HG03354 (cell line): ENCODE data around the gene DENND2D.

Experiments
- ATAC-seq: cut with Tn5 transposase; IDR thresholded peaks from one replicate; pipeline ENCODE4 v1.9.1; 2021; ENCODE audit warnings: mild to moderate bottlenecking; ENCODE audit not compliant: unreplicated experiment, poor library complexity, severe bottlenecking

DENND2D gene

DNA sequence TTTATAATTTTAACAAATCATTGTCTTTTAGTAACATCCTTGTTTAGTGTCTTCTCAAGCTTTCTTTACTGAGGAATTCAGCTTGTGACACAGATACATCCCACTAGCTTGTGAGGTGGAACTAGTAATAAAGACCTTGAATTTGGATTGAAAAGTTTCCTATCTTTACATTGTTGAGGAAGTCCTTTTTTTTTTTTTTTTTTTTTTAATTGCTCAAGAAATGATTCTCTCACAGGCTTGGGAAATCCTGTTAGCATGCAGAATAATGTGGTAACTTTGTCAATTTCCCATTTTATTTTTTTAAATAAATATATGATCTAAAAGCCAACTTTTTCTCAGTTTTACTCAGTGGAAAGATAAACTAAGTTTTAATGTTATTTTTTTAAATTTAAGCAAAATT lies 15.8 kb downstream of the DENND2D start:
- no peak for ATAC-seq

DNA sequence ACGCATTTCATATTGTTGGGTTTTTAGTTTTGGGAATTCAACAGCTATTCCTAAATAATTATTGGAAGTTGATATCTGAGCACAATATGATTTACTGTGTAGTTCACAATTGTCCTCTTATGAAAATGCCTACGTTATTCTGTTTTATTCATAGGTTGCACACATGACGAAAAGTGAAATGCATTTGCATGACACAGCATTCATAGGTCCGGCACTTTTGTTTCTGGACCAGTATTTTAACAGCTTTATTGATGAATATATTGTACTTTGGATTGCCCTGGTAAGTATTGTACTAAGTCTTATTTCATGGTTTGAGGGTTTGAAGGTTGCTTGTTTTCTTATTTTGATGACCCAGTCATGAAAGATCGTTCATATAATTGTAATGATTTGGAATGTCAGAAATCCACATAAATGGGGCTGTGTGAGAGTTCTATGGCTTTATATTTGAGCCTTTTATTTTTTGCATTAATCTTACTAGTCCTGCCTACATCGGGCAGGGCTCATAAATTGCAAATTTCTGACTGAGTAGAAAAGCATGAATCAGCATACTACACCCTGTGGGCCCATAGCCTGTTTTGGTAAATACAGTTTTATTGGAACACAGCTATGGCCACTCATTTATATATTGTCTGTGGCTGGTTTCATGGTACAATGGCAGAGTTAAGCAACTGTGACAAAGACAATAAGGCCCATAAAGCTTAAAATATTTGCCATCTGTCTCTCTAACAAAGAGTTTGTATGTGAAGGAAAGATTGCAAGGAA lies 17.0 kb downstream of the DENND2D start:
- ATAC-seq, result no peak

- no peak for ATAC-seq
Observed at GRCh38 chr1:111182052-111182451, 18.4 kb downstream of the DENND2D start.

- ATAC-seq, result no peak
Observed at GRCh38 chr1:111179968-111180533, 20.4 kb downstream of the DENND2D start.

GRCh38 chr1:111176678-111177077 lies 23.8 kb downstream of the DENND2D start:
- ATAC-seq, result peak; percentile 86

GRCh38 chr1:111175349-111175748 lies 25.1 kb downstream of the DENND2D start:
- ATAC-seq, result no peak

DNA sequence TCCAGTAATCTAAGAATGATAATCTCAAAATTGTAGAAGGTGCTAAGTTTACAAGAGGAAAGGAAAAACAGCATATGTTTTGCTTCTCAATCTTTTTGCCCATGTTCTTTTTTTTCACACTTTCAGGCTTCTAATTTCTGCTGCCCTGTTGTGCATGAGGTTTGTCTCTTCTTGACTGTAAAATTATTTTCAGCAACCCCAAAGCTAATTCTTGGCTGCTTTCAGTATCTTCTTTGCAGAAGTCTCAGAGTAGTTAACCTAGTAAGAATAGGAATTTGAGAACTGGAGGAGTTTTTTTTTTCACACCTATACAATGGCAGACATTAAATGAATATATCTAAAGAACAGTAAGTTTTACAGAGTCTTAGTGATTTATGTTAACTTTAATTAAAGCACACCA lies 26.4 kb downstream of the DENND2D start:
- ATAC-seq, result no peak

DNA sequence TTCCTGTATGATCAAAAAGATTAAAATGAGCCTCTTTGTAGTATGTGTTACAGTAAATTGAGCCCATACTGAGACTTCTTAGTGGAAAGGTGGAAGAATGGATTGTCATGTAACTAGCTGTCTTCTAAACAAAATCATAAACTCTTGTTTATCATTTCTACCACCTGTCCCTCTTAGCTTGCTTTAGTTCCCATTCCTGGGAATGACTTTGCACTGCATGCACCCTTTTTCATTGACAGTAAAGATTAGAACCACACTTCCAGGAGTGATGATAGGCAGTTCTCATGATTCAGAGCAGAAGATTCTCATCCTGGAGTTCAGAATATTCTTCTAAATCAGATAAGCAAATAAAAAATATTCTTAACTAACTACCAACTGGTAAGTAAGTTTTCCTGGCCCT lies 28.0 kb downstream of the DENND2D start:
- no peak for ATAC-seq

- no peak for ATAC-seq
Observed at GRCh38 chr1:111164151-111164550, 36.3 kb downstream of the DENND2D start.

GRCh38 chr1:111163363-111163762 lies 37.1 kb downstream of the DENND2D start:
- ATAC-seq, result no peak

DNA sequence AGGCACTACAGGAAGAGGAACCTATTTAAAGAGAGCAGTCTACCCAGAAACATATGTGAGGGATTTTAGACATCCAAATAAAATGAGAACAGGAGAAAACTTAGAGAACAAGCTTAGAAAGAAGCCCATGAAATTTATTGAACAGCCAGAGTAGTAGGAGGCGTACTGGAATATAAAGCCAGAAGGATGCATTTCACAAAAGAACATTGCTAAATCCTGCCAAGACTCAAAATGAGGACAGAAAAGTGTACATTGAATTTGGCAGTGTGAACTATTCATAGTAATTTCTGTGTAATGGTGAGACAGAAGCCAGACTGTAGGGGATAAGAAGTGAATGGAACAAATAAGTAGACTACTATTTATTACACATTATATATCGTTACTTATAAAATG lies 38.0 kb downstream of the DENND2D start:
- ATAC-seq, result no peak

DNA sequence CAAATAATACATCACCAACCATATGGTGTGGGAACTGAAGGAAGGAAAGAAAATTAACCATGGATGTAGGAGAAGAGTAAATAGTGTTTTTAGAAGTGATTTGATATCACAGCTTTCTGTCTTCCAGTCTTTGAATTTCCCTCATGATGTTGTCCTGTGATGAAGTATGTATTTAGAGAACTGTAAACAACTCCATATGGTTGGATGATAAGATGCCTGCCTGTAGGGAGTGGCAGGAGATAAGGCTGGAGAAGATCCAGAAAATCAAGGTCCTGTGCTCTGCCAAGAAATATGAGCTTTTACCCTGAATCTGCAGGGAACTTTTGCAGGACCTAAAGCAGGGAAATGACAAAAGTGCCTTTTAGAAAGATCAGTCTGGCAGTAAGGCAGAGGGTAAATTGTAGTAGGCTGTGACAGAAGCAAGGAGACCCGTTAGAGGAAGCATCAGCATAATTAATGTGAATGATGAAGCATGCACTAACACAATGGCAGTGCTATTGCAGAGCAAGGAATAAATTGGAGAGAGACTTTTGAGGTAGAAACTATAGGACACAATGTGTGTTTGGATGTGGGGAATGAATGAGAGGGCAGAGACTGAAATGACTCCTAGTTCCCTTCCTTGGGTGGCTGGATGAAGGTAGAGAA lies 38.5 kb downstream of the DENND2D start:
- no peak for ATAC-seq

- no peak for ATAC-seq
Observed at GRCh38 chr1:111157431-111157830, 43.0 kb downstream of the DENND2D start.

GRCh38 chr1:111154021-111154999 lies 46.1 kb downstream of the DENND2D start:
- no peak for ATAC-seq

DNA sequence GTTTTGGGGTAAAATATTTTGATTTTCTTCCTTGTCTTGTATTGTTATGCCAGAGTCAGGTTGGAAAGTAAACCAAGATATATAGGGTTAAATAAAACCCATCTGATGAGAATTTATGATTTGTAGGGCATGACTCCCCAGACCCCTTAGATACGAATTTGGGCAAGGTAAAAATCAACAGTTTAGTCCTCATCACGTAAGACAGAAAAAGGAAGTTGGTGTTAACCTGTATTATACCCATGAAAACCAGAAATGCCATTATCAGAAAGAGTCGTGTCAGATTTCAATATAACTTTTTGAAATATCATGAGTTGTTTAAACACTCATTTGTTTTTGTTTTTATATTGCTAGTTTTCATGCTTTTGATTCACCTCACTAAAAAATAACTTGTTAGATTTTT lies 48.6 kb downstream of the DENND2D start:
- no peak for ATAC-seq

DNA sequence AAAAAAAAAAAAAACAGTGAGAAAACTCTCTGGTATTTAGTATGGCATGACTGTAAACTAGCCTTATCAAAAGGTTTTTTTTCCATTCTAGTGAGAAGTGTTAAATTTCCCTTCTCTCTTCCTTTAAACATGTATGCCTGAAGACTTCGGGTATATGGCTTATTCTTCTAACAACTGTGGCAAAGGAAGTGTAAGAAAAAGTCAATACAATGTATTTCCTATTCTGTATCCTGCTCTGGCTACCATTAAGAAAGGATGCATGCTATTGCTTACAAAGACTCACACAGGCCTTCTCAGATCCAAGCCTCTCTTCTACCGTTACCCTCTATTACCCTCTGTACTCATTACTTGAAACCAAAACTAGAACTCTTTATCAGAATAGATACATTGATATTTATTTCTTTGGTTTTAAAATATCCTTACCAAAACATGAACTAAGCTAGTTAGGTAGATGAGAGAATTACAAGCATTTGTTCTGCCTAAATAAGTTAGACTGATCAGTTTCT lies 52.0 kb downstream of the DENND2D start:
- ATAC-seq, result no peak

DNA sequence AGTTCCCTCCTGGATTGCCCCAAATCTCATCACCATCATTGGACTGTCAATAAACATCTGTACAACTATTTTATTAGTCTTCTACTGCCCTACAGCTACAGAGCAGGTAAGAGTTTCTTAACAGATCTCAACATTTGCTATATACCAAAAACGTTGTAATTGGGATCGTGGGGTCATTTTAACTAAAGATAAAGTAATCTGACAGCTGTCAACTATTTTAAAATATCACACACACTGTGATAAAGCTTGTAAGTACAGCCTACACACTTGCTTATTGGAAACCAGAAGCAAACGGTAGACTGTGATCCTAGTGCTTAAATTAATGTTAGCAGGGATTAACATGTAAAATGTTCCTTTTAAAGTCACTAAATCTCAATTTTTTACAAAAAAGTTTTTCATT lies 52.5 kb downstream of the DENND2D start:
- ATAC-seq, result no peak

DNA sequence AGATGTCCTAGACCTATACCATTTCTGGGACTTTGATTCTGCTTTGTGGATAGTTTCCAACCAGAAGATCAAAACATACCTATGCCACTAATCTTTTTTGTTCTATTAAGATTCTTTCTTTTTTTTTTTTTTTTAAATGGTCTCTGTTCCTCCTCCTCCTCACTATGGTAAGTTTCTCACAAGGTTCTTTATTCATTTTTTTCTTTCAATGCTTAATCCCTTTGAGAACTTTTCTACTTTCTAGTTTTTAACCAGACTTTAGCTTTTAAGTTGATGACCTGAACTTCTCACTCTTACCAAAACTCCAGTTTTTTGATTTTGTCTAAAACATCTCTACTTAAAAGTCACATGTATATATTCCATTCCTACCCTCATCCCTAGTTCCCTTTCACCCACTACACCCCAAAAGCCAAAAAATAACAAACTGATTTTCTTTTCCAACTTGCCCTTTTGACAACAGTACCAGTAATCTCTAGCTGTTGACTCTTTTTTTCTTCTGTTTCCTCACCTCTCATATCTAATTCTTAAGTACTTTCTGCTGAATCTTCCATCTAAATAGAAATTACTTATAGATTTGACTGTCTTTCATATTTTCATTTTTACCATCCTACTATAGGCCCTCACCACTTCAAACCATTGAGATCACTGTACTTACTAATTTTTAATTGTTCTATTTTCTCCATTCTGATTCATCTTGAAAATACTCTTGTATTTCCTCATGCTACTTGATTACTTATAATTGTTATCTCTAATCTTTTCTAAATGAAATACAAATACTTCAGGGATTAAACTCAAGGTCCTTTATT lies 54.3 kb downstream of the DENND2D start:
- no peak for ATAC-seq

GRCh38 chr1:111145542-111145941 lies 54.9 kb downstream of the DENND2D start:
- no peak for ATAC-seq
